GM19438 (cell line): ENCODE data around the gene PLK2.

Experiments used
- ATAC-seq: cut with Tn5 transposase; IDR thresholded peaks from one replicate; pipeline ENCODE4 v1.9.1; 2021; ENCODE audit warnings: low read depth; ENCODE audit not compliant: unreplicated experiment

PLK2 gene

DNA sequence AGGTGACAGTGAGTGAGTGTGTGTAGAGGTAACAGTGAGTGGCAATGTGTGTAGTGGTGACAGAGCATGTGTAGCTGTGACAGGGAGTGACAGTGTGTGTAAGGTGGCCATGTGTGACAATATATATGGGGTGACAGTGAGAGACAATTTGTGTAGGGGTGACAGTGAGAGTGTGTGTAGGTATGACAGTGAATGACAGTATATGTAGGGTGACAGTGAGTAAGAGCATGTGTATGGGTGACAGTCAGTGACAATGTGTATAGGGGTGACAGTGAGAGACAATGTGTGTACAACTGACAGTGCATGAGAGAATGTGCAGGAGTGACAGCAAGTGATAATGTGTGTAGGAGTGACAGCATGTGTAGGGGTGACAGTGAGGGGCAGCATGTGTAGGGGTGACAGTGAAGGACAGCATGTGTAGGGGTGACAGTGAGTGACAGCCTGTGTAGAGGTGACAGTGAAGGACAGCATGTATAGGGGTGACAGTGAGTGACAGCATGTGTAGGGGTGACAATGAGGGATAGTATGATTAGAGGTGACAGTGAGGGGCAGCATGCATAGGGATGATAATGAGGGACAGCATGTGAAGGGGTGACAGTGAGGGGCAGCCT is 21.3 kb upstream of the PLK2 start:
- ATAC-seq = no peak

DNA sequence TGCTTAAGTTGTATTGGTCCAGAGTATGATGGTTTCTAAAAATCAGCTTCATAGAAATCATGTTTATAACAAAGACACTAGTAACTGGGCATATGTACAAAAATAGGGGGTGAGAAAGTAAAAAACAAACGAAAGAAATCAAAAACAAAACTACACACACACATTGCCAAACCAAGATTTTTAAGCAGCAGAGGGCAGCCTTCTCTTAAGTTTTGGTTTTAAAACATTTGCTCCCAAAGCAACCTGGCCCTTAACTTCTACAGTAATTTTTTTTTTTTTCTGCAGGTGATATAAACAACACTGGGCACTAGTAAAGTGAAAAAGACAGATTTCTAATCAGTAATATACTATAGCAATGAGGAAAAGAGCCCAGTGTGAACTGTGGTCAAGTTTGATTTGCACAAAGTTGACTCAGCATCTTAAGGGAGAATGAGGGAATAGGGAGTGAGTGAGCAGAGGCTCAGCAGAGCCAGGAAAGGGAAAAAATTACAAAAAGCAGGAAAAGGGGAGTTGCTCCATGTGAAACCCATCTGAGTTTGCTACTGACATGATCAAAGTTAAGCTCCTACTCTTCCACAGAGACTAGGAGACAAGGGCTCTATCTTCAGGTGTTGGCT is 18.0 kb upstream of the PLK2 start:
- ATAC-seq = no peak

DNA sequence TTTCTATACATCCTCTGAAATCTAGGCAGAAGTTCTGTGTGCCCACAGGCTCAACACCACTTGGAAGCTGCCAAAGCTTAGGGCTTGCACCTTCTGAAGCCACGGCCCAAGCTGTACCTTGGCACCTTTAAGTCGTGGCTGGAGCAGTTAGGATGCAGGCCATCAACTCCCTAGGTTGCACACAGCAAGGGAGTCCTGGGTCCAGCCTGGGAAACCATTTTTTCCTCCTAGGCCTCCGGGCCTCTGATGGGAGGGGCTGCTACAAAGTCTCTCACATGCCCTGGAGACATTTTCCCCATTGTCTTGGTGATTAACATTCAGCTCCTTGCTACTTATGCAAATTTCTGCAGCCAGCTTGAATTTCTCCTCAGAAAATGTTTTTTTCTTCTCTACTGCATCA is 15.5 kb upstream of the PLK2 start:
- no peak for ATAC-seq

DNA sequence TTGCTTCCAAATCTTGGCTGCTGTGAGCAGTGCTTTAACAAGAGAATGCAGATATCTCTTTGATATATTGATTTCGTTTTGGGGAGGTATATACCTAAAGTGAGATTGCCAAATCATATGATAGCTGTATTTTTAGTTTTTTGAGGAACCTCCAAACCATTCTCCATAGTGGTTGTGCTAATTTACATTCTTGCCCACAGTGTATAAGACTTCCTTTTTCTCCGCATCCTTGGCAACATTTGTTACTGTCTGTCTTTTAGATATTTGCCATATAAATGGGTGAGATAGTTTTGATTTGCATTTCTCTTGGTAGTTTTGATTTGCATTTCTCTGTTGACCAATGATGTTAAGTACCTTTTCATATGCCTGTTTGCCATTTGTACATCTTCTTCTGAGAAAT is 10.0 kb upstream of the PLK2 start:
- ATAC-seq = no peak

DNA sequence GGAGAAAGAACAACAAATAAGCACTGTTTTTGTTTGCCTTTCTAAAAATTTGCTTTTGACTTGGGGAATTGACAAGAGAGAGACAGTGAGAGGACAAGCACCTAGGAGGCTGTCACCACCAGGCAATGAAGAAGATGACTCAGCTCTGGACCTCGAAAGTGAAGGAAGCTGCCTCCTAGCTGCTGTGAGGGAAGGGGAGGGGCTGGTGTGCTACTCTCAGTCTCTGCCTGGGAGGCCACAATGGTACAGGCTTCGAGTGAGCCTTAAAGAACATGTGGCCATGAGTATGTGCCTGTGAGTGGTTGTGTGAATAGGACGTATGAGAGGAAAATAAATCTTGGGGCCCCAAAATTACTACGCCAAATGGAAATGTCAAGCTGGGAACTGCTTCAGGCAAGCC is 7.1 kb upstream of the PLK2 start:
- peak; percentile 99 for ATAC-seq

DNA sequence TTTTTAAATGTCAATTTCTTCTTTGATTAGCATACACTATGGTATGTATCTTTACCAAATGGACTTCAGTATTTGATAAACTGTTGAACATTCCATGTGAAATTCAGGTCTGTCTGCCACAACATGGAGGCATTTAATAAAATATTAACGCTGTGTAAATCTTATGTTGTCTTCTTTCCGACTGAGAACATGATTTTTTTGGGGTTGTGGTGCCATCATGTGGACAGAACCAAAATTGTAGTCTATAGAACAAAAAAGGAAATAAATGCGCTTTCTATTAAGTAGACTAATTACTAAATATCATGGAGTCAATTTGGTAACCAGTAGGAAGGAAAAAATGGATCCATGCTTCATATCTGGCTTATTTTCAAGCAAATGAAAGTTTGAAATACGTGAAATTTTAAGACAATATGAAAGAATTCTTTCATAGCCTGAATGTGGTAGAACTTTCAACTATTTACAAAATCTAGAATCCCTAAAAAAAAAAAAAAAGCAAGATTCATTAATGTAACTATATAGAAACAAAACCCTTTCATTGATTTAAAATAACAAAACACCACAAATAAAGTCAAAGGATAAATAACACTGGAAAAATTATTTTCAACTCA is 2.8 kb upstream of the PLK2 start:
- no peak for ATAC-seq

DNA sequence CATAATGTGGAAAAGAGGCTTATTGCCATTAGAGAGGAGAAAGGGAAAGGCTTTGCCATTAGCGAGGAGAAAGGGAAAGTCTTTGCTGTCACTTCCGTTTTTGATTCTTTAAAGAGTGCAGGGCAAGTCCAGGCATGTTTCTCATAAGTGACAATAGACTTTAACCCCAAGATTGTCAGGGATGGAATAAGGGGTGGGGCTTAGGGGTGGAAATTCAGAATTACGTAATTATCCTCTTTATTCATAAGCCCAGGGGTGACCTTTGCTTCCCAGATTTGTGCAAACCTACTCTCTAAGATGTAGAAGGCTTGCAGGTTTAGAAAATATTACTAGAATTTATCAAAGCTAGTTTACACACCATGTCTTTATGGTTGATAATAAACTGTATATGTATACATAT is 2.3 kb upstream of the PLK2 start:
- ATAC-seq = no peak

DNA sequence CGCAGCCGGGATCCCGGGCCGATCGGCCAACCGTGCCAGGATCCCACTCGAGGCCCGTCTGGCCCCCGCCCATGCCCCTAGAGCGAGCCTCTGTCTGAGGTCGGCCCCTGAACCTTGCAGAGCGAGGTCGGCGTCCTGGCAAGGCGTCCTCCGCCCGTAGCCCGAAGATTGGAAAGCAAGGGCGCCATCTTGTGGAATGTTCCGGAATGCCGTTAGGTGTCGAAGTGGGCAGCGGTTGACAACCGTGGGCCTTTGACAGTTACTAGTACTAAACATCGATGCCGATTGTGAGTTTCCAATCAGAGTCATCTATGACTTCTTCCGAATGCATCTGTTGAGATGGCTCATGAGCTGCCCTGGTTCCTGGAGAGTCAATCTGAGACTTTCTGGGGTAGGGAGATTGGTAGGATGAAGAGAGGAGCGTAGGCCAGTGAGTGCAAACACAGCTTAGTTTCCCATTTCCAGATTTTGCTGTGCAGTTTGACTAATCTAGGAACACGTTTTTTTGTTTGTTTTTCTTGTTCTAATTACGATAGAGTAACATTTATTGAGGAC is 923 bp upstream of the PLK2 start:
- peak; percentile 77 for ATAC-seq

DNA sequence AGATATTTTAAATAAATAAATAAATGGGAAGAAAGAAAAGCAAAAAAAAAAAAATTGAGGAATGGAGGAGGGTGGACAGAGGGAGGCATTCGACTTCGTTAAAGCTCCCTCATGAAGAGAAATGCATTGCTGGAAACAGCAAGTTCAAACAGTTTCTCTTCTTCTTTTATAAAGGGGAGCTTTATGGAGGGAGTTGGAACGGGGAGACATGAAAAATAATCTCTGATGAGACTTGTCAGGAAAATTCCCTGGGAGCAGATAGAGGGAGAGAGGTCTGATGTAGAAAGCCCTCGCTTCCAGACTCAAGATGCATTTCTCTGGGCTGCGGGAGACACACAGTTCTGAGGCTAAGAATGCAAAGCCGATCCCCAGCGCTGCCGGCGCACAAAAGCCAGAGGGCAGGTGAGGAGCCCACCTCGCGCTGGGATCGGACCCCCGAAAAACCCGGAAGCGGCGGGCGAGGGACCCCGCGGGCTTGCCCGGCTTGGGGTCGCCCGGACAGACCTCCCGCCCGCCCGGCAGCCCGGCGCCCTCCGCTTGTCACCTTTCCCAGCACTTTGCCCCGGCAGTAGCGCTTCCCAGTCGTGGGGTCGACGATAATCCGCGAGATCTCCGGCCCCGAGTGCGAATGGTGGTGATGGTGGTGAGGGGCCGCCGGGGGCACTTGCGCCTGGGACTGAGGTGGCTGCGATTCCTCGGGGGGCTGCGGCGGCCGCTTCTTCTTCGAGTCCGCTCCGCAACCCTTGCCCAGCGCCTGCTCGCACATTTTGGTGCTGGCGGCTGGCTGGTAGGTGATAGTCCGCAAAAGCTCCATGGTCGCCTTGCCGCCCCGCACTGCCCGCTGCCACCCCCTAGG is 512 bp downstream of the PLK2 start:
- no peak for ATAC-seq

DNA sequence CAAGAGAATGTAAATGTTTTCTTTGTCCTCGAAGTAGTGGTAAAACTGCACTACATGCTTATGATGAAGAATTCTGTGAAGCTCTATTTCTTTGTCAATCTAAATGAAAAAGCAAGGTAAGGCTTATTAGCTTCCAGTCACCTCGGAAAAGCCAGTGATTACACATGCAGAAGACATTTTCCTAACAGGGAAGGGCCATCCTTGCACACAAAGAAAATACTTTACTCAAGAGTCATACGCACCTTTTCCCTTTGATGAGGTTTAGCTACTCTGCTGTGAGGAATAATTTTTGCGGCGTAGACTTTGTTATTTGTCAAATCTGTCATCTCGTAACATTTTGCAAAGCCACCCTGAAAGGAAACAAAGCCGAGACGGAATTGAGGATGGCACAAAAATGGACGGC is 1.1 kb downstream of the PLK2 start:
- no peak for ATAC-seq

DNA sequence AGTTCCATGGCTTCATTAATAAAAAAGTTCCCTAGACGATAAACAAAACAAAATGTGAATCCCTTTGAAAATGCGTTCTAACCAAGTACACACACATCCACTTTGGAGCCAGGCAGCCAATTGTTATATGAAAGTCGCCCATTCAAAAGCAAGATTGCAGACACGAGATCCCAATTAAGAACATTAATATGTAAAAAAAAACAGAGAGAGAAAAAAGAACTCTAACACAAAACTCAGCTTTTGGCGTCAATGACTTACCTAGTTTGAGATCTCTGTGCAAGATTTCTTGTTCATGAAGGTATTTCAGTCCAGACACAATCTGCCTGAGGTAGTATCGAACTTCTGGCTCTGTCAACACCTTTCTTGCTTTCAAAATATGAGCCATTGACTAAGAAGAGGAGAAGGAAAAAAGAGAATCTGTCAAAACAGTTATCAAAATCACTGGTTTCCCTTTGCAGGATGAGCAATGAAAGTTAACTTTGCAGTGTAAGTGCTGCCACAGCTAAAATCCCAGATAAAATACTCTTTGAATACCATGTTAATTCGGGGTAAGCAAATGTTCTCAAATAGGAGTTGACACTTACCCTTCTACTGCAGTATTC is 1.6 kb downstream of the PLK2 start:
- ATAC-seq = no peak

DNA sequence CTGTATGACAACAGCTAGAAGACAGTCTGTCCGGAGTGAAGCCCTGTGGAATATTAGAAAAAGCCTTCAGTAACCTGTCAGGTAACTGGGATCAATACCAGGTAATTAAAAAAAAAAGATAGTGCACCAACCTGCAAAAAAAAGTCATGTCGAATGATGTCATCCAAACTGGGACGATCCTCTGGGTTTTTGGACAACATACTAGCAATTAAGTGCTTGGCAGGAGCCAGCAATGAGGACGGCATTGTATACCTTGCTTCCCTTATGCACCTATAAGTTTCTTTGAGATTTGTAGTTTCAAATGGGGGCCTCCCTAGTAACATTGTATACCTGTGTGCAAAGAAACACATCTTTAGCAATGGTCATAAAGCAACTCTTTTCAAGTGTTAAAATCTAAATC is 2.8 kb downstream of the PLK2 start:
- no peak for ATAC-seq

DNA sequence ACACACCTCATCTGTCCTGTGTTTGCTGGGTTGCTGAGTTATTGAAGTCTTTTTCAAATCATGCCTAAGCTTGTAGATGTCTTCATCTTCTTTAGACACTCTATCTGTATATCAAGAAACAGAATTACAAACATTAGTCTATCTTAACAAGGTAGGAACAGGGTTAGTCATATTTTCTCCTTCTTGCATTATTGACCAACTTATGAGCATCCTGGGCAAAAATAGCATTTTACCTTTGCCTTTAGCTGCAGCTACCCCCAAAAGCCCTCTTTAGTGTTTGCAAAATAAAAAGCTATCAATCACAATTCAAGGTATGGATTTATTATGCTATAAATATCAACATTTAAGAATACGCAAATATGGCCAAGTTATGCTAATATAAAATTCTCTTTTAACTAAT is 3.4 kb downstream of the PLK2 start:
- ATAC-seq = no peak

DNA sequence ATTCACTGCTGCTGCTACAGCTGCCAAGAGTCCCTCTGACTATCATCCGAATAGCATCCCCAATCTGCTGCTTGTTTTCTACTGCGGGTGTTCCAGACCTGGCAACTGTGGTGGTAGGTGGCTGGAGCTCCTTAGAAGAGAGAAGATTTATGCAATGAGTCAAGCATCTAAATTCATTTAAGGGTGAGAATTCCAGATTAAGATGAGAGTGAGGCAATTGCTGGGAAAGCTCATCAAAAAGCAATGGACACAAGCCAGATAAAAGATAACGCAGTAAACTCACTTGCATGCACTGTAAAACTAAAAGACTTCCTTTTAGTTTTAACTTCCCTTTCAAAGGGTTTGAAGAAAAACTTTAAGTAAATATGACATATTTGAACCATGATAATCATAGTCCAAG is 3.9 kb downstream of the PLK2 start:
- ATAC-seq = no peak

DNA sequence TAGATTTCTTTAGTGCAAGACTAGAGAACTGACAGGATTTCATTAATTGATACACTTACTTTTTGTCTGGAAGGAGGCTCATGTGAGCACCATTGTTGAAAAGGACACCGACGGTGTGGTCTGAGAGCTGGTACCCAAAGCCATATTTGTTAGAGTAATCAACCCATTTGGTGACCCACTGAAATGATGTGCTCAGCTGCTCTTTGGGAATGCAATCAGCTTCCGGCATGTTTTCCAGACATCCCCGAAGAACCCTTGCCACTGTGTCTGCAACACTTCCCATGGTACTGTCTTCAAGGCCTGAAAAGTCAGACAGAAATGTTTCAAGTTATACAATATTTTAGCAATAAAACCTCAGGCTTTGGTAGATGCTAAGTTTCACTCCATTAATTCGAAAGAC is 4.4 kb downstream of the PLK2 start:
- ATAC-seq = no peak

DNA sequence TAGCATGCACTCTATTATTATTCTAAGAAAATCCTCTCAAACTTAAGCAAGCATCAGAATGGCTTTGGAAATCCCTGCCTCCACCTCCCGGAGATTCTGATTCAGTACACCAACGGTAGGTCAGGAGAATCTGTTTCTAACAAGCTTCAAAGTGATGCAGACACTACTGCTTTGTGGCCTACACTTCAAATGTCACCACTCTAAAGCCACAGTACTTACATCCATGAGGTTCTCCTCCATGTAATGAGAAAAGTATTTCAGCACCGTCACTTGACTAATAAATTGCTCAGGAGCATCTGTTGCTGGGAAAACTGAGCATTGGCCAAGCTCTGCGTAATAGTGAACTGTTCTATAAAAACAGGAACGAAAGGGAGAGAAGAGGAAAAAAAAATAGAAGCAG is 4.8 kb downstream of the PLK2 start:
- ATAC-seq = no peak

DNA sequence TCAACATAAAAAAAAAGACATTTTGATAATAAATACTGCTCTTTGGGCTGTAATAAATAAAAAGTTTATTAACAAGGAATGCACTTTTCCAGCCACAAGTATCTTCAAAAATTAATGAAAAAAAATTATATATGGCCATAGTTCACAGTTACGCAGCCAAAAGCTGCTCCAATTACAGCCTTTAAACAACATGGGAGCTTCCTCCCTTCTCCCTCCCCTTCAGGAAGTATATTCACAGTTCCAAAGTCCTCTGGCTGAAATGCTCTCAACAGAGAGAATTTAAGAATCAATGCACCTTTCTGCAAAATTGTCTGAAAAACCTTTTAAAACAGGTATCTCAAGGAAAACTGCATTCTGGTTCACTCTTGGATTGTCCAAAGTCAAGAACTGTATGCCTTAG is 5.9 kb downstream of the PLK2 start:
- ATAC-seq = no peak

DNA sequence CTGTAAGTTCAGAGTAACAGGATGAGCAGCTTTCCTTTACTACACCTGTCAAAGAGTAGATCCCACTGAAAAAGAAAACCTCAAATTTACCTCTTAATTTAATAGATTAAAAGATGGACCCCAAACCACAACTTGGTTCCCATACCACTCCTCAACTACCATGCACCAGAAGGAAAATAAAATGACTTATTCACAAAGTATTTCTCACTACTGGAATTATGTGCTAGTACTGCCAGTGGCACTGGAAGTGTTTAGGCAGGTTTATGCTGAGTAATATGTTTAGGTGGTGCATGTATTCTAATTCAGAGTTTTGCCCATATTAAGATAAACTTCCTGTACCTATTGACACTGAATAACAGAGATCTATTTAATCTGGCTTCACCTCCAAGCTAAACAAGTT is 6.6 kb downstream of the PLK2 start:
- no peak for ATAC-seq

DNA sequence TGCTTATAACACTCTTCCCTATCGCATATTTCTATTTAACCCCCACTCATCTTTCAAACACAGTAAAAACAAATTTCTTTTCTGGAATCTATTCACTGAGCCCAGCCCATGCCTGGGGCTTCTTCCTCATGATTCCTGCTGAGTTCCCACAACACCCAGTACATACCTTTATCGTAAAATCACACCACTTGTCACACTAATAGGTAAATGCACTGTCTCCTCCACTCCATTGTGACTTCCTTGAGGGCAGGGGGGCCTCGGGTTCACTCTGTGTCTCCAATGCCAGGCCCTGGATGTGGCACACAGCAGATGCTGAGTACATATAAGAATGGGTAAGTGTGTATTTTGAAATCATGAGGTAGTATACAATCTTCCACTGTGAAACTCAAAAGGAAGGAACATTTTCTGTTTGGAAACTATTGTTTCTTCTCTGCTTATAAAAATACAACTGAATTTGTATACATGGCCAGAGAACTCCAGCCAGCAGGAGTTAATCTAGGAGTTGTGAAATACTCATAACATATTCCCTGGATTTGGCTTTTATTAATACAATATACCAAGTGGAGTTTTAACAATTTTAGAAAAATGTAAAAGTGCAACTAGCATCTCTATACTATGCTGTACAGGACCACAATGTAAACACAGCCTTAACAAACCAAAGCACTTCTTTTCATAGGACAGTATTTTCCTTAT is 7.2 kb downstream of the PLK2 start:
- no peak for ATAC-seq
